Activated naive CD4-positive, alpha-beta T cell treated with anti-CD3 and anti-CD28 coated beads for 36 hours (primary cell): ENCODE data around the gene FLAD1. TPM values are rescaled to one million over a fixed set of nuclear protein-coding genes. Genes with fewer than 3 reads are reported as not detected.

Experiments used
- CTCF ChIA-PET: fragments of 350-600 bp; sonication (Branson Sonifier 250); formaldehyde crosslinking; loops from one replicate; lab custom pipeline; 2021; ENCODE audit warnings: antibody characterized with exemption; lab: Charles Lee
- DNase-seq: peaks from one replicate; pipeline ENCODE4 v3.0.0-alpha.2; 2020
- H3K27ac Mint-ChIP-seq: one replicate; pipeline ENCODE4 v1.8.0; 2021; ENCODE audit warnings: mild to moderate bottlenecking, mixed read lengths
- H3K27me3 Mint-ChIP-seq: one replicate; pipeline ENCODE4 v1.8.0; 2021; ENCODE audit warnings: low read depth, mixed read lengths
- H3K36me3 Mint-ChIP-seq: one replicate; pipeline ENCODE4 v1.8.0; 2021; ENCODE audit warnings: low read depth, mixed read lengths
- H3K4me1 Mint-ChIP-seq: one replicate; pipeline ENCODE4 v1.8.0; 2021; ENCODE audit warnings: low read depth, mixed read lengths
- H3K4me3 Mint-ChIP-seq: one replicate; pipeline ENCODE4 v1.8.0; 2021; ENCODE audit warnings: mild to moderate bottlenecking, moderate library complexity, mixed read lengths
- H3K9me3 Mint-ChIP-seq: one replicate; pipeline ENCODE4 v1.8.0; 2021; ENCODE audit warnings: mixed read lengths
- intact Hi-C: fragments of 100-400 bp; cut with micrococcal nuclease; formaldehyde crosslinking; loops from one replicate; pipeline ENCODE4 v1.15.1; 2023
- total RNA-seq, 2 experiments: library from RNA; stranded (reverse); gene quantifications; one replicate each; pipeline ENCODE4 v1.2.3, GENCODE V29; 2021

FLAD1 gene
- total RNA-seq, 2 experiments from 2014 or later: 27.2 to 30.0 TPM

- intact Hi-C loops: no loop called here
- no peak for DNase-seq
- no peaks in the 10 kb centered on the region for H3K9me3 Mint-ChIP-seq
- peaks cover 2% of the 10 kb centered on the region for H3K36me3 Mint-ChIP-seq
- H3K27me3 Mint-ChIP-seq: no peaks in the 10 kb centered on the region
- CTCF ChIA-PET: interaction anchor here (1.1 to 4.7 kb wide), 10 partner anchors 9 to 59 kb away, joined by 3 to 37 read pairs (median 8); partner anchors contain the start of genes FLAD1 and PYGO2
- H3K4me3 Mint-ChIP-seq: no peak overlapping the region
- H3K27ac Mint-ChIP-seq: peak overlapping the region; percentile 56
- H3K4me1 Mint-ChIP-seq: peaks cover 24% of the 10 kb centered on the region
These were observed 14.0 kb downstream of the FLAD1 start for GRCh38 chr1:154996966-154997701.

- Mint-ChIP-seq H3K27ac (peak overlapping the region; percentile 94), H3K4me1 (peaks cover 24% of the 10 kb centered on the region), H3K36me3 (peaks cover 4% of the 10 kb centered on the region), H3K9me3 (no peaks in the 10 kb centered on the region), H3K27me3 (no peaks in the 10 kb centered on the region), H3K4me3 (no peak overlapping the region)
- intact Hi-C loops: no loop called here
- DNase-seq: no peak
- CTCF ChIA-PET: interaction anchor here (0.6 to 4.7 kb wide), 22 partner anchors 8 to 176 kb away, joined by 3 to 37 read pairs (median 6); partner anchors contain the start of genes CKS1B, FLAD1, PBXIP1 and PYGO2
These were observed 15.1 kb downstream of the FLAD1 start for GRCh38 chr1:154998201-154998780.

GRCh38 chr1:154998818-154999570 lies 15.8 kb downstream of the FLAD1 start:
- peak; percentile 85 for DNase-seq

GRCh38 chr1:154999571-155000410 lies 16.6 kb downstream of the FLAD1 start:
- Mint-ChIP-seq H3K36me3 (peaks cover 13% of the 10 kb centered on the region), H3K4me3 (peak overlapping the region; percentile 91), H3K27ac (peak overlapping the region; percentile 94), H3K4me1 (peaks cover 31% of the 10 kb centered on the region), H3K27me3 (no peaks in the 10 kb centered on the region), H3K9me3 (no peaks in the 10 kb centered on the region)
- DNase-seq: peak; percentile 76
- CTCF ChIA-PET: interaction anchor here (0.7 to 4.7 kb wide), 22 partner anchors 7 to 290 kb away, joined by 3 to 37 read pairs (median 5); partner anchors contain the start of genes CKS1B, FLAD1, PBXIP1 and PYGO2
- intact Hi-C loops: loop anchor here (1.0 to 10.0 kb wide), 11 partner anchors 16 to 1035 kb away; partner anchors contain the start of genes ADAM15, AQP10, ATP8B2 and CREB3L4

More at GRCh38 chr1:154998818-154999570, 15.8 kb downstream of the FLAD1 start:
- CTCF ChIA-PET: interaction anchor here (0.6 to 4.7 kb wide), 22 partner anchors 8 to 290 kb away, joined by 3 to 37 read pairs (median 6); partner anchors contain the start of genes CKS1B, FLAD1, PBXIP1 and PYGO2
- no peaks in the 10 kb centered on the region for H3K27me3 Mint-ChIP-seq
- intact Hi-C loops: loop anchor here (1.0 kb wide), 4 partner anchors 38 to 440 kb away; partner anchors contain the start of genes ADAM15 and PYGO2
- H3K4me1 Mint-ChIP-seq: peaks cover 26% of the 10 kb centered on the region
- H3K9me3 Mint-ChIP-seq: no peaks in the 10 kb centered on the region
- H3K27ac Mint-ChIP-seq: peak overlapping the region; percentile 94
- H3K4me3 Mint-ChIP-seq: peak overlapping the region; percentile 75
- H3K36me3 Mint-ChIP-seq: peaks cover 8% of the 10 kb centered on the region

- no peaks in the 10 kb centered on the region for H3K27me3 Mint-ChIP-seq
- H3K4me1 Mint-ChIP-seq: peaks cover 35% of the 10 kb centered on the region
- intact Hi-C loops: loop anchor here (1.0 to 10.0 kb wide), 7 partner anchors 17 to 1036 kb away; partner anchors contain the start of genes AQP10, ATP8B2, CREB3L4 and FLAD1
- H3K36me3 Mint-ChIP-seq: peaks cover 13% of the 10 kb centered on the region
- peak overlapping the region; percentile 91 for H3K4me3 Mint-ChIP-seq
- H3K27ac Mint-ChIP-seq: peak overlapping the region; percentile 94
- DNase-seq: no peak
- CTCF ChIA-PET: interaction anchor here (0.8 to 4.7 kb wide), 12 partner anchors 7 to 135 kb away, joined by 3 to 37 read pairs (median 10); partner anchors contain the start of genes PYGO2 and SLC50A1
- H3K9me3 Mint-ChIP-seq: no peaks in the 10 kb centered on the region
These were observed 17.2 kb downstream of the FLAD1 start for GRCh38 chr1:155000411-155000725.

GRCh38 chr1:155000726-155001424 lies 17.7 kb downstream of the FLAD1 start:
- H3K27me3 Mint-ChIP-seq: no peaks in the 10 kb centered on the region
- intact Hi-C loops: loop anchor here (1.0 to 10.0 kb wide), 11 partner anchors 9 to 1036 kb away; partner anchors contain the start of genes AQP10, ATP8B2, CREB3L4 and EFNA4
- CTCF ChIA-PET: interaction anchor here (0.7 to 3.7 kb wide), 11 partner anchors 10 to 193 kb away, joined by 3 to 37 read pairs (median 3); partner anchors contain the start of genes PYGO2 and SLC50A1
- peaks cover 13% of the 10 kb centered on the region for H3K36me3 Mint-ChIP-seq
- H3K9me3 Mint-ChIP-seq: no peaks in the 10 kb centered on the region
- peak overlapping the region; percentile 94 for H3K27ac Mint-ChIP-seq
- H3K4me1 Mint-ChIP-seq: peaks cover 40% of the 10 kb centered on the region
- peak; percentile 92 for DNase-seq
- peak overlapping the region; percentile 91 for H3K4me3 Mint-ChIP-seq

GRCh38 chr1:155001425-155001674 lies 18.2 kb downstream of the FLAD1 start:
- intact Hi-C loops: loop anchor here (1.0 to 10.0 kb wide), 10 partner anchors 9 to 1037 kb away; partner anchors contain the start of genes AQP10, ATP8B2, CREB3L4 and EFNA4
- Mint-ChIP-seq H3K36me3 (peaks cover 13% of the 10 kb centered on the region), H3K27ac (peak overlapping the region; percentile 94), H3K4me1 (peaks cover 45% of the 10 kb centered on the region), H3K4me3 (peak overlapping the region; percentile 91), H3K27me3 (no peaks in the 10 kb centered on the region), H3K9me3 (no peaks in the 10 kb centered on the region)
- CTCF ChIA-PET: interaction anchor here (0.7 to 1.2 kb wide), 5 partner anchors 11 to 192 kb away, joined by 3 to 5 read pairs (median 3); no protein-coding TSS in a partner anchor
- DNase-seq: no peak

GRCh38 chr1:155001675-155002463 lies 18.7 kb downstream of the FLAD1 start:
- no peaks in the 10 kb centered on the region for H3K27me3 Mint-ChIP-seq
- H3K36me3 Mint-ChIP-seq: peaks cover 13% of the 10 kb centered on the region
- peaks cover 50% of the 10 kb centered on the region for H3K4me1 Mint-ChIP-seq
- no peaks in the 10 kb centered on the region for H3K9me3 Mint-ChIP-seq
- DNase-seq: peak; percentile 100
- CTCF ChIA-PET: interaction anchor here (0.7 to 1.8 kb wide), 5 partner anchors 14 to 192 kb away, joined by 3 to 8 read pairs (median 3); no protein-coding TSS in a partner anchor
- intact Hi-C loops: loop anchor here (1.0 to 10.0 kb wide), 12 partner anchors 8 to 1037 kb away; partner anchors contain the start of genes AQP10, ATP8B2, CKS1B and CREB3L4
- peak overlapping the region; percentile 91 for H3K4me3 Mint-ChIP-seq
- H3K27ac Mint-ChIP-seq: peak overlapping the region; percentile 94

- peaks cover 13% of the 10 kb centered on the region for H3K36me3 Mint-ChIP-seq
- H3K27ac Mint-ChIP-seq: peak within 1 kb of the TSS; percentile 100
- H3K4me3 Mint-ChIP-seq: peak within 1 kb of the TSS; percentile 91
- peaks cover 53% of the 10 kb centered on the region for H3K4me1 Mint-ChIP-seq
- H3K27me3 Mint-ChIP-seq: no peaks in the 10 kb centered on the region
- CTCF ChIA-PET: interaction anchor here (0.8 to 1.8 kb wide), 4 partner anchors 10 to 48 kb away, joined by 3 to 8 read pairs (median 4); partner anchors contain the start of gene ADAM15
- no peaks in the 10 kb centered on the region for H3K9me3 Mint-ChIP-seq
- intact Hi-C loops: loop anchor here (1.0 to 10.0 kb wide), 7 partner anchors 28 to 1038 kb away; partner anchors contain the start of genes AQP10, ATP8B2, CKS1B and CREB3L4
- no peak for DNase-seq
These were observed 19.5 kb downstream of the FLAD1 start, which contains the start of gene ZBTB7B for GRCh38 chr1:155002464-155003226. ZBTB7B (plus strand) TSS chr1:155002802; CDS start chr1:155014661, 11,859 bp downstream.
